ENCODE data around the gene LEP.

Gene LEP

DNA sequence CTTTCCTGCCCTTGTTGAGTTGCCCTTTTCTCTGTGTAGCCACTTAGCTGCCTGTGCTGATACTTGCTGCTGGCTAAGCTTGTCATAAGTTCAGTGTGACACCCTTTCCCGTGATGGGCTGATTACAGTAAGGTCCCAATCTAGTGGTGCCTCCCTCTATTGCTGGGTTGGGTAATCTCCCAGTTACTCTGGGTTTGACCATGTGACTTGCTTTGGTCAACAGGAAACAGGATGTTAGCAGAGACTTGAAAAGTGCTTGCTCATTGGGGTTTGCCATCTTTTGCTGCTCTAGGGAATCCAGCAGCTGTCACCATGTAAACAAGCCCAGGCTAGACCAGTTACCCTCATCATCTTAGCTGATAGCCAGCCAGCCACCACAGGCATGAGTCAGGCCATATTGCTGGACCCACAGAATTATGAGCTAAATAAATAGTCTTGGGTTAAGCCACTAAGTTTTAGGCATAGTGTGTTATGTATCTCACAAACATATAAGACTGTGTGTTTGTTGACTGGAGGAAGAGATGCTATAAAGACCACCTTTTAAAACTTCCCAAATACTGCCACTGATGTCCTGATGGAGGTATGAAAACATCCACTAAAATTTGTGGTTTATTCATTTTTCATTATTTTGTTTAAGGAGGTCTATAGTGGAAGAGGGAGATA is 4.0 kb upstream of the LEP start:
- TF ChIP-seq, protein P1, sequence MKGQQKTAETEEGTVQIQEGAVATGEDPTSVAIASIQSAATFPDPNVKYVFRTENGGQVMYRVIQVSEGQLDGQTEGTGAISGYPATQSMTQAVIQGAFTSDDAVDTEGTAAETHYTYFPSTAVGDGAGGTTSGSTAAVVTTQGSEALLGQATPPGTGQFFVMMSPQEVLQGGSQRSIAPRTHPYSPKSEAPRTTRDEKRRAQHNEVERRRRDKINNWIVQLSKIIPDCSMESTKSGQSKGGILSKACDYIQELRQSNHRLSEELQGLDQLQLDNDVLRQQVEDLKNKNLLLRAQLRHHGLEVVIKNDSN (IDR thresholded peaks at IDR 0.05) = peak; percentile 47
- TF ChIP-seq ZBTB7A (IDR thresholded peaks at IDR 0.05; ENCODE audit: low read depth) = no peak

DNA sequence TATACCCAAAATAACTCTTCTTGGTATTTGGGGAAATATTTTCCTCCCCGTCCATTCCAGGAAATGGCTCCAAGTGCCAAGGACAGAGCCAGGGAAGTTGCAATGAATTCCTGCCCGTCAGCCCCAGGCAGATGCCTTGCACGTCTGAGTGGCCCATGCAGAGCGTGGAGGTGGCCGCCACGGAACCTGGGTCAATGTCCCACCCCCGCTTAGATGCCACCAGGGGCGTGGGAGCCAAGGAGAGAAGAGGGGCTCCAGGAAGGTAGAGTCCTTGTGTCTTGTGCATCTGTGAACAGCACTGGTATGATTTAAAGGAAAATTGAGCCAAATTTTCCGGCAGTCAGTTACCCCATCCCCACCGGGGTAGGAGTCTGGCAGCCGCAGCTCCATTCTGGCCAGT is 1.6 kb downstream of the LEP start:
- no peak for TF ChIP-seq TEAD4 (IDR thresholded peaks at IDR 0.05)
- TF ChIP-seq TCF12 (IDR thresholded peaks at IDR 0.05; ENCODE audit: low read depth) = no peak
- TF ChIP-seq, protein P2, sequence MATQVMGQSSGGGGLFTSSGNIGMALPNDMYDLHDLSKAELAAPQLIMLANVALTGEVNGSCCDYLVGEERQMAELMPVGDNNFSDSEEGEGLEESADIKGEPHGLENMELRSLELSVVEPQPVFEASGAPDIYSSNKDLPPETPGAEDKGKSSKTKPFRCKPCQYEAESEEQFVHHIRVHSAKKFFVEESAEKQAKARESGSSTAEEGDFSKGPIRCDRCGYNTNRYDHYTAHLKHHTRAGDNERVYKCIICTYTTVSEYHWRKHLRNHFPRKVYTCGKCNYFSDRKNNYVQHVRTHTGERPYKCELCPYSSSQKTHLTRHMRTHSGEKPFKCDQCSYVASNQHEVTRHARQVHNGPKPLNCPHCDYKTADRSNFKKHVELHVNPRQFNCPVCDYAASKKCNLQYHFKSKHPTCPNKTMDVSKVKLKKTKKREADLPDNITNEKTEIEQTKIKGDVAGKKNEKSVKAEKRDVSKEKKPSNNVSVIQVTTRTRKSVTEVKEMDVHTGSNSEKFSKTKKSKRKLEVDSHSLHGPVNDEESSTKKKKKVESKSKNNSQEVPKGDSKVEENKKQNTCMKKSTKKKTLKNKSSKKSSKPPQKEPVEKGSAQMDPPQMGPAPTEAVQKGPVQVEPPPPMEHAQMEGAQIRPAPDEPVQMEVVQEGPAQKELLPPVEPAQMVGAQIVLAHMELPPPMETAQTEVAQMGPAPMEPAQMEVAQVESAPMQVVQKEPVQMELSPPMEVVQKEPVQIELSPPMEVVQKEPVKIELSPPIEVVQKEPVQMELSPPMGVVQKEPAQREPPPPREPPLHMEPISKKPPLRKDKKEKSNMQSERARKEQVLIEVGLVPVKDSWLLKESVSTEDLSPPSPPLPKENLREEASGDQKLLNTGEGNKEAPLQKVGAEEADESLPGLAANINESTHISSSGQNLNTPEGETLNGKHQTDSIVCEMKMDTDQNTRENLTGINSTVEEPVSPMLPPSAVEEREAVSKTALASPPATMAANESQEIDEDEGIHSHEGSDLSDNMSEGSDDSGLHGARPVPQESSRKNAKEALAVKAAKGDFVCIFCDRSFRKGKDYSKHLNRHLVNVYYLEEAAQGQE (IDR thresholded peaks at IDR 0.05; ENCODE audit: low read depth) = no peak
- no peak for TF ChIP-seq CREB1 (IDR thresholded peaks at IDR 0.05; ENCODE audit: low read depth)

DNA sequence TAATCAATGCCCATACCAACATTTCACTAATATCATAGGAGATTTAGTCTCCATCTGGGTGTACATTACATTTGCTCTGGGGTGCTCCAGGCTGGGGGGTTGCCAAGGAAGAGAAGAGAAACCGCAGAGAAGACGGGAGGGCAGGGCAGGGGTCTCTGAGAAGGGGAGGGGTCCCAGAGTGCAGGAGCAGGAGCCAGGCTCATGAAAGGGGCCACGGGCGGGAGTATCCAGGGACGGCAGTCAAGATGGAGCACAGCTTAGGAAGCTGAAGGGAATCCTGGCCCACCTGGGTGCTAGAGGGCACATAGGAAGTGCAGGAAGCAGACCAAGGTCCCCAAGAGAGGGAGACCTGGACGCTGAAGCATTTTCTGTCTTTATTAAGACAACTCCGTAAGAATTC is 2.2 kb downstream of the LEP start:
- TF ChIP-seq YY1 (IDR thresholded peaks at IDR 0.05; ENCODE audit: low read depth) (no peak), FOXM1 (IDR thresholded peaks at IDR 0.05; ENCODE audit: borderline replicate concordance, low read depth) (no peak), TCF12 (IDR thresholded peaks at IDR 0.05; ENCODE audit: low read depth) (no peak), RAD21 (IDR thresholded peaks at IDR 0.05; ENCODE audit: low read depth) (no peak), NFIC (IDR thresholded peaks at IDR 0.05) (no peak), ZBTB7A (IDR thresholded peaks at IDR 0.05; ENCODE audit: low read depth) (no peak), TEAD4 (IDR thresholded peaks at IDR 0.05) (no peak)
- TF ChIP-seq, protein P2 (IDR thresholded peaks at IDR 0.05; ENCODE audit: low read depth) = no peak
- TF ChIP-seq, protein P1 (IDR thresholded peaks at IDR 0.05) = no peak

DNA sequence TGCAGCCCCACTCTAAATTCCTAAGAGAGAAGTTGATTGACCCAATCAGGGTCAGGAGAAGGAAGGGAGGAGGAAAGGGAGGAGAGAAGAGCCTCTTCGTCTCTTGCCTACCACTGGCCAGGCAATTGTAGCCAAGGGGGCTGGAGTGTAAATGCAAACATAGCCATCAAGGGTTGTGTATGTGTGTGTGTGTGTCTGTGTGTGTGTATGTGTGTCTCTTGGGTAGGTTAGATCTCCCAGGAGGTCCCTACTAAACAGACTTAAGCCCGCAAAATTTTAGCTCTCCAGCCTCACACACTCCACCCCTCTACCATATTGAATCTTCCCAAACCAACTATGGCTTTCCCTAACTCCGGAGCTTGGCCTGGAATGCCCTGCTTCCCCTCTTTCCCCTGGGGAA is 3.8 kb downstream of the LEP start:
- TF ChIP-seq TCF12 (IDR thresholded peaks at IDR 0.05; ENCODE audit: low read depth) (no peak), ZBTB7A (IDR thresholded peaks at IDR 0.05; ENCODE audit: low read depth) (no peak), EP300 (IDR thresholded peaks at IDR 0.05; ENCODE audit: borderline replicate concordance) (no peak), TAF1 (IDR thresholded peaks at IDR 0.05; ENCODE audit: low read depth) (no peak), FOXM1 (IDR thresholded peaks at IDR 0.05; ENCODE audit: borderline replicate concordance, low read depth) (no peak), TEAD4 (IDR thresholded peaks at IDR 0.05) (no peak), YY1 (IDR thresholded peaks at IDR 0.05; ENCODE audit: low read depth) (no peak), CREB1 (IDR thresholded peaks at IDR 0.05; ENCODE audit: low read depth) (no peak), CEBPB (IDR thresholded peaks at IDR 0.05) (no peak)
- TF ChIP-seq, protein P2 (IDR thresholded peaks at IDR 0.05; ENCODE audit: low read depth) = no peak
- TF ChIP-seq, protein P1 (IDR thresholded peaks at IDR 0.05) = no peak

DNA sequence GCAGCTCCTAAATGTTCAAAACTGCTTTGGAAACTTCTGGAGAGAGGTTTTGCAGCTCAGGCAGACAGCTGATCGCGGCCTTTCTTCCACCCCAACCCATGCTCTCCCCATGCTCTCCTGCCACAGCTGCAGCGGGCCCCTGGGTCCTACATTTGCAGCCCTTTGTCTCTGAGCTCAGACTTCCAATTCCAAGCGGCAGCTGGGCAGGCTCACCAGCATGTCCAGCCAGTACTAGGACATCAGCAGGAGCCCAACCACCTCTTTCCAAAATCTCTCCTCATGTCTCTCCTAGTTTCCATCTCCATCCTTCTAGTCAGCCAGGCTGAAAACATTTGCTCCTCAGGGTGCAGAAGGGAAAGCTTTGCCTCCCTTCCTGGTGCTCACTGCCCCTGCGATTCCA is 6.0 kb downstream of the LEP start:
- TF ChIP-seq EGR1 (IDR thresholded peaks at IDR 0.05) = no peak
- no peak for TF ChIP-seq TEAD4 (IDR thresholded peaks at IDR 0.05)
- TF ChIP-seq TCF12 (IDR thresholded peaks at IDR 0.05; ENCODE audit: low read depth) = no peak
- TF ChIP-seq, protein P3, sequence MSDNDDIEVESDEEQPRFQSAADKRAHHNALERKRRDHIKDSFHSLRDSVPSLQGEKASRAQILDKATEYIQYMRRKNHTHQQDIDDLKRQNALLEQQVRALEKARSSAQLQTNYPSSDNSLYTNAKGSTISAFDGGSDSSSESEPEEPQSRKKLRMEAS (IDR thresholded peaks at IDR 0.05) = no peak
- TF ChIP-seq CEBPB (IDR thresholded peaks at IDR 0.05) = no peak
- TF ChIP-seq NFIC (IDR thresholded peaks at IDR 0.05) = no peak
- TF ChIP-seq, protein P2 (IDR thresholded peaks at IDR 0.05; ENCODE audit: low read depth) = no peak
- TF ChIP-seq, protein P1 (IDR thresholded peaks at IDR 0.05) = no peak

All from Ishikawa (cell line).